Measurements from ENCODE around the gene ZNF70.

Gene ZNF70

DNA sequence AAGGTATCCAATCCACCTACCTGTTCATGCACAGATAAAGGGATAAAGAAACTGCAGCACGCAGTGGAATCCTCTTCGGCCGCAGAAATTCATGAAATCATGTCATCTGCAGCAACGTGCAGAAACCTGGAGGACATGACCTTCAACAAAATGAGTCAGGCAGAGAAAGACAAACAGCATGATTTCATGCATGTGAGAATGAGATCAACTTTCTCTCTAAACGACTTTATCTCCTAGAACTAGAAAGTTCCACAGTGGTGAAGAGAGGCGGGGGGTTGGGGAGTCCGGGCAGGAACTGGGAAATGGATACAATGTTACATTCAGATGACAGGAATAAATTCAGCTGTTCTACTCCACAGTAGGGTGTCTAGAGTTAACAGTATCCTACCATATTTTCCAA is 50.2 kb downstream of the ZNF70 start:
- Histone ChIP-seq H3K79me2 (ENCODE audit: low read length) (peaks cover 41% of the 10 kb centered on the region), H3K9ac (ENCODE audit: low read length) (no peak overlapping the region), H2AFZ (ENCODE audit: low read length) (no peak overlapping the region), H3K27me3 (replicated peaks; ENCODE audit: insufficient read depth, low read length) (no peaks in the 10 kb centered on the region), H3F3A (ENCODE audit: insufficient read depth, low read length) (no peaks in the 10 kb centered on the region), H3K36me3 (replicated peaks; ENCODE audit: insufficient read depth, low read length) (no peaks in the 10 kb centered on the region; the same call in 1 of the 2 replicates), H3K27ac (ENCODE audit: low read length) (no peak overlapping the region), H4K20me1 (ENCODE audit: insufficient read depth, low read length) (no peaks in the 10 kb centered on the region), H3K9me3 (replicated peaks; ENCODE audit: insufficient read depth, low read length) (no peaks in the 10 kb centered on the region), H3K4me1 (ENCODE audit: low read length) (no peaks in the 10 kb centered on the region), H3K9me2 (replicated peaks; ENCODE audit: insufficient read depth, low read length) (no peaks in the 10 kb centered on the region), H3K4me3 (ENCODE audit: low read length) (no peak overlapping the region), H3K4me2 (ENCODE audit: low read depth, low read length) (no peak overlapping the region)
- TF ChIP-seq, protein P1, sequence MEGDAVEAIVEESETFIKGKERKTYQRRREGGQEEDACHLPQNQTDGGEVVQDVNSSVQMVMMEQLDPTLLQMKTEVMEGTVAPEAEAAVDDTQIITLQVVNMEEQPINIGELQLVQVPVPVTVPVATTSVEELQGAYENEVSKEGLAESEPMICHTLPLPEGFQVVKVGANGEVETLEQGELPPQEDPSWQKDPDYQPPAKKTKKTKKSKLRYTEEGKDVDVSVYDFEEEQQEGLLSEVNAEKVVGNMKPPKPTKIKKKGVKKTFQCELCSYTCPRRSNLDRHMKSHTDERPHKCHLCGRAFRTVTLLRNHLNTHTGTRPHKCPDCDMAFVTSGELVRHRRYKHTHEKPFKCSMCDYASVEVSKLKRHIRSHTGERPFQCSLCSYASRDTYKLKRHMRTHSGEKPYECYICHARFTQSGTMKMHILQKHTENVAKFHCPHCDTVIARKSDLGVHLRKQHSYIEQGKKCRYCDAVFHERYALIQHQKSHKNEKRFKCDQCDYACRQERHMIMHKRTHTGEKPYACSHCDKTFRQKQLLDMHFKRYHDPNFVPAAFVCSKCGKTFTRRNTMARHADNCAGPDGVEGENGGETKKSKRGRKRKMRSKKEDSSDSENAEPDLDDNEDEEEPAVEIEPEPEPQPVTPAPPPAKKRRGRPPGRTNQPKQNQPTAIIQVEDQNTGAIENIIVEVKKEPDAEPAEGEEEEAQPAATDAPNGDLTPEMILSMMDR (IDR thresholded peaks at IDR 0.05; ENCODE audit: low read length): no peak
- TF ChIP-seq EZH2phosphoT487 (IDR thresholded peaks at IDR 0.05; ENCODE audit: low read length) (no peak), EZH2 (optimal IDR thresholded peaks at IDR 0.05; ENCODE audit: low read depth, low read length) (no peak)
- no peak for DNase-seq

DNA sequence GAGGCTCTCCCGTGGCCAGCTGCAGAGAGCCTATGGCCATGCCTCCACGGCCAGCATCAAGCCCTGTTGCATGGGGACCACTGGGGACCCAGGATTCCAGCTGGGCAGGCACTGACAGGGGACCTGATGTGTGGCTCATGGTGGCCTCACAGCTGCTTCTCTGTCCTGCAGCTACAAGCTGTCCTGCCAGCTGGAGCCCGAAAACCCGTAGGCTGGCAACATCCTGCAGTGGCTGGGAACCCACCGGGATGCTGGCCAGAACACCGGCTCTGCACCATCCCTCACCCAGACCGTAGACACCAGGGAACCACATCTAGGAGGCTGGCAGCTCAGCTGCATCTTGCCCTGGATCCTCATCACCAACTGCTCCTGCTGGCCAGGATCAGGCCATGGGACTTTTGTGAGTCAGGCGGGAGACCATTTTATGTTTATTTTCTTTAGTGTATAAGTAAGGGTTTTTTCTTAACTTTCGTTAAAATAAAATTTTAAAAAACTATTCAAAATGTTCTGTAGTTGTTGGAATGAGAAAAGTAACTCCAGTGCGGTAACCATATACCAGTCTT is 52.2 kb downstream of the ZNF70 start:
- Histone ChIP-seq H3K9me3 (replicated peaks; ENCODE audit: insufficient read depth, low read length) (no peaks in the 10 kb centered on the region), H2AFZ (ENCODE audit: low read length) (no peak overlapping the region), H3K27me3 (replicated peaks; ENCODE audit: insufficient read depth, low read length) (no peaks in the 10 kb centered on the region), H3K4me1 (ENCODE audit: low read length) (no peaks in the 10 kb centered on the region), H3K79me2 (ENCODE audit: low read length) (peaks cover 30% of the 10 kb centered on the region), H3K4me3 (ENCODE audit: low read length) (no peak overlapping the region), H3K4me2 (ENCODE audit: low read depth, low read length) (no peak overlapping the region), H3K36me3 (replicated peaks; ENCODE audit: insufficient read depth, low read length) (no peaks in the 10 kb centered on the region; the same call in 1 of the 2 replicates), H3F3A (ENCODE audit: insufficient read depth, low read length) (no peaks in the 10 kb centered on the region), H3K27ac (ENCODE audit: low read length) (no peak overlapping the region), H3K9ac (ENCODE audit: low read length) (no peak overlapping the region), H3K9me2 (replicated peaks; ENCODE audit: insufficient read depth, low read length) (no peaks in the 10 kb centered on the region), H4K20me1 (ENCODE audit: insufficient read depth, low read length) (no peaks in the 10 kb centered on the region)
- TF ChIP-seq, protein P1 (IDR thresholded peaks at IDR 0.05; ENCODE audit: low read length): no peak
- no peak for TF ChIP-seq EZH2phosphoT487 (IDR thresholded peaks at IDR 0.05; ENCODE audit: low read length)
- TF ChIP-seq EZH2 (optimal IDR thresholded peaks at IDR 0.05; ENCODE audit: low read depth, low read length): no peak
- no peak for DNase-seq

DNA sequence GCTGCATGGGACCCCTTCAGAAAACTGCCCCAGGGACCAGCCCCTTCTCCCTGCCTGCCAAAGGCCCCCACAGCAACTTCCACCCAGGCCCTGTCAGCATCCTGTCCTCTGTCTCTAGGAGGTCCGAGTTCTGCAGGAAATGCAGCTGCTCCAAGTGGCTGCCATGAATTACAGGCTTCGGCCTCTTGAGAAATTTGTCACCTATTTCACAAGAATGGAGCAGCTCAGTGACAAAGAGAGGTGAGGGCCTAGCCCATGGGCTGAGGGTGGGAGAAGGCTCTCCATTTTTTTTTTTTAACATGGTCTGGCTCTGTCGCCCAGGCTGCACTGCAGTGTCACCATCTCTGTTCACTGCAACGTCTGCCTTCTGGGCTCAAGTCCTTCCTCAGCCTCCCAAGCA is 52.8 kb downstream of the ZNF70 start:
- no peak for DNase-seq
- no peaks in the 10 kb centered on the region for H3F3A ChIP-seq (ENCODE audit: insufficient read depth, low read length)
- H2AFZ ChIP-seq (ENCODE audit: low read length): no peak overlapping the region
- no peaks in the 10 kb centered on the region for H4K20me1 ChIP-seq (ENCODE audit: insufficient read depth, low read length)
- TF ChIP-seq EZH2phosphoT487 (IDR thresholded peaks at IDR 0.05; ENCODE audit: low read length) (no peak), EZH2 (optimal IDR thresholded peaks at IDR 0.05; ENCODE audit: low read depth, low read length) (no peak)
- TF ChIP-seq, protein P1 (IDR thresholded peaks at IDR 0.05; ENCODE audit: low read length): no peak
- no peak overlapping the region for H3K9ac ChIP-seq (ENCODE audit: low read length)
- H3K9me3 ChIP-seq (replicated peaks; ENCODE audit: insufficient read depth, low read length): no peaks in the 10 kb centered on the region
- no peaks in the 10 kb centered on the region for H3K9me2 ChIP-seq (replicated peaks; ENCODE audit: insufficient read depth, low read length)
- H3K36me3 ChIP-seq (replicated peaks; ENCODE audit: insufficient read depth, low read length): no peaks in the 10 kb centered on the region; the same call in 1 of the 2 replicates
- H3K4me1 ChIP-seq (ENCODE audit: low read length): no peaks in the 10 kb centered on the region
- no peak overlapping the region for H3K4me2 ChIP-seq (ENCODE audit: low read depth, low read length)
- H3K4me3 ChIP-seq (ENCODE audit: low read length): no peak overlapping the region
- no peak overlapping the region for H3K27ac ChIP-seq (ENCODE audit: low read length)
- no peaks in the 10 kb centered on the region for H3K27me3 ChIP-seq (replicated peaks; ENCODE audit: insufficient read depth, low read length)
- peaks cover 24% of the 10 kb centered on the region for H3K79me2 ChIP-seq (ENCODE audit: low read length)
